Hematopoietic multipotent progenitor cell treated with erythropoietin and hydrocortisone succinate and interleukin-3 and kit ligand, for 17 days (in vitro differentiated cells): Measurements from ENCODE around the gene EVPLL.
A peak's percentile ranks its signal among the peaks of the same experiment; 100 is the strongest.
"Not testable (repeated sequence)": the region's sequence is repeated elsewhere in the genome, so short reads cannot be mapped to it uniquely, and the experiment has no call there.

ENCODE experiments used
- DNase-seq: peaks from one replicate; pipeline ENCODE4 v3.0.0-alpha.2; 2015; ENCODE audit warnings: low spot score

Gene EVPLL

GRCh38 chr17:18377437-18378204 lies at the start of gene EVPLL:
Gene EVPLL, plus strand, starts transcription at chr17:18377778. Its CDS starts 3,160 bp downstream, at chr17:18380938.
- DNase-seq, result peak; percentile 21

GRCh38 chr17:18328643-18329204 lies 48.9 kb upstream of the EVPLL start:
- no peak for DNase-seq

- DNase-seq, result no peak
Observed at GRCh38 chr17:18331879-18332278, 45.7 kb upstream of the EVPLL start.

- DNase-seq, result no peak
Observed at GRCh38 chr17:18332909-18333489, 44.6 kb upstream of the EVPLL start.

DNA sequence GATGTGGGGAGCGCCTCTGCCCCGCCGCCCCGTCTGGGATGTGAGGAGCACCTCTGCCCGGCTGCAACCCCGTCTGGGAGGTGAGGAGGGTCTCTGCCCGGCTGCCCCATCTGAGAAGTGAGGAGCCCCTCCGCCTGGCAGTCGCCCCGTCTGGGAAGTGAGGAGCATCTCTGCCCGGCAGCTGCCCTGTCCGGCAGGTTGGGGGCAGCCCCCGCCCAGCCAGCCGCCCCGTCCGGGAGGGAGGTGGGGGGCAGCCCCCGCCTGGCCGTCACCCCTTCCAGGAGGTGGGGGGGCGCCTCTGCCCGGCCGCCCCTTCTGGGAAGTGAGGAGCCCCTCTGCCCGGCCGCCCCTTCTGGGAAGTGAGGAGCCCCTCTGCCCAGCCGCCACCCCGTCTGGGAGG lies 39.4 kb upstream of the EVPLL start:
- not testable (repeated sequence) for DNase-seq

DNA sequence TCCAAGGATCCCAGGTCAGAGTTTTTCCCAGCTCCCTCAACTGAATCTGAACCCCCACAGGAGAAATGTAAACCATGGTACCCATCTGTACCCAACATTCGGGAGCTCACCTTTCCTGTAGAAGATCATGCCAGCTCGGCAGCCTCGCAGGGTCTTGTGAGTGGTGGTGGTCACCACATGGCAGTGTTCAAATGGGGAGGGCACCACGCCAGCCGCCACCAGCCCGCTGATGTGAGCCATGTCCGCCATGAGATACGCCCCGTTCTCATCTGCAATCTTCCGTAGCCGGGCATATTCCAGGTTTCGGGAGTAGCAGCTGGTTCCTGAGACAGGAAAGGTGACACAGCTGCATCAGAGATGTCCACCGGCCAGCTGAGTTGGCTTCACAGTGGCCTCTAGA lies 37.6 kb upstream of the EVPLL start:
- no peak for DNase-seq

- no peak for DNase-seq
Observed at GRCh38 chr17:18344021-18344420, 33.6 kb upstream of the EVPLL start.

DNA sequence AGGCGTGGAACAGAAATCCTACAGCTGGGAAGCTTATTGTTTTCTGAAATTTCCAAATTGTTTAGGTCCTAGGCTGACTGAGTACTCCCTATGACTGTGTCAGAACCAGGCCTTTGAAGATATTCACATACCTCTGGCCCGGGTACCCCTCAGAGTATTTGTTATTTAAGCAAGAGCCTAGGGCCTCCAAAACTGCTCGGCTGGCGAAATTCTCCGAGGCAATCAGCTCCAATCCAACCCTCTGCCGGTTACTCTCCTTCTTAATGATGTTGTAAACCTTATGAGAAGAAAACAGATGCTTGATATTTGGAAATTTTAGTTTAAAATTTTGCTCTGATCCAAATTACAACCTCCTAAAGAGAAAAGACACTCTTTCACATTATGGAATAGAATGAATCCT lies 24.0 kb upstream of the EVPLL start:
- DNase-seq, result no peak

DNA sequence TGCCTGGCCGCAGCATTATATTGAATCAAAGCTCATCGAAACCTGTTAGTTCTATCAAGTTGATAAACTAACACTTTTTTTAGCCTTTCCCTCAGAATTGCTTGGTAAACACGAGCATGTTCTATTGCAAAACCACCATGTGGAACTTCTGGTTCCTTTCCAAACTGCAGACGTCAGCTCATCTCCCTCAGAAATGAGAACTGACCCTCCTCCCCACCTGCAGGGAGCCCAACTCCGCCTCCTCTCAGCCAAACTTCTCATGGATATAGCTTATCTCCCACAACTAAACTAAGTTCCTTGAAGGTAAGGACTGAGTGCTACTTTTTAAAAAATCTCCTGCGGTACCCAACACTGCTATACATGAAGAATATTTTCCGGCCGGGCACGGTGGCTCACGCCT lies 21.0 kb upstream of the EVPLL start:
- DNase-seq, result no peak

GRCh38 chr17:18360518-18360917 lies 17.1 kb upstream of the EVPLL start:
- DNase-seq, result no peak

DNA sequence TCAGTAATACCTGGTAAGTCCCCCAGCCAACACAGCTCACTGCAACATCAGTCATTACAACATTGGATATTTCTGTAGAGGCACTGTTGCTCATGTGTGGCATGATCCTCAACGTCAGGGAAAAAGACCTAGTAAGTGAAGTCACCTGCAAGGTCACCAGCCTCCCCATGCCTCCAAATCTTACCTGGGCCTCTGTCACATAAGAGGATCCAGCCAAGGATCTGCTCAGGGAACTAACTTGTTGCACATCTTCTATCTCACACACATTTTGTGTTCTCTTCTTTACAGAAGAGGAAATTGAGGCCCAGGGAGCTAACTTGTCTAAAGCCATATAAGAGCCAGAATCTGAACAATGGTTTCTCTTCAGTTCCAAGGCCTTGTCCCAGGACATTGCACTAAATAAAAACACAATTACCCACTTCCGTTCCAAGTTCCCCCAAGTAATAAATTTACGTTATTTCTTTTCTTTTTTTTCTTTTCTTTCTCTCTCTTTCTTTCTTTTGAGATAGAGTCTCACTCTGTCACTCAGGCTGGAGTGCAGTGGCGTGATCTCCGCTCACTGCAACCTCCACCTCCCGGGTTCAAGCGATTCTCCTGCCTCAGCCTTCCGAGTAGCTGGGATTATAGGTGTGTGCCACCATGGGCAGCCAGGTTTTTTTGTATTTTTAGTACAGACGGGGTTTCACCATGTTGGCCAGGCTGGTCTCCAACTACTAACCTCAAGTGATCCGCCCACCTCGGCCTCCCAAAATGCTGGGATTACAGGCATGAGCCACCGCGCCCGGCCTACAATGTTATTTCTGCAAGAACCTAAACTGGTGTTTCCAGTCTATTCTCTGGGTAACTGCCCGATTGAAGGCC lies 15.5 kb upstream of the EVPLL start:
- no peak for DNase-seq

GRCh38 chr17:18362698-18363100 lies 14.9 kb upstream of the EVPLL start:
- no peak for DNase-seq

DNA sequence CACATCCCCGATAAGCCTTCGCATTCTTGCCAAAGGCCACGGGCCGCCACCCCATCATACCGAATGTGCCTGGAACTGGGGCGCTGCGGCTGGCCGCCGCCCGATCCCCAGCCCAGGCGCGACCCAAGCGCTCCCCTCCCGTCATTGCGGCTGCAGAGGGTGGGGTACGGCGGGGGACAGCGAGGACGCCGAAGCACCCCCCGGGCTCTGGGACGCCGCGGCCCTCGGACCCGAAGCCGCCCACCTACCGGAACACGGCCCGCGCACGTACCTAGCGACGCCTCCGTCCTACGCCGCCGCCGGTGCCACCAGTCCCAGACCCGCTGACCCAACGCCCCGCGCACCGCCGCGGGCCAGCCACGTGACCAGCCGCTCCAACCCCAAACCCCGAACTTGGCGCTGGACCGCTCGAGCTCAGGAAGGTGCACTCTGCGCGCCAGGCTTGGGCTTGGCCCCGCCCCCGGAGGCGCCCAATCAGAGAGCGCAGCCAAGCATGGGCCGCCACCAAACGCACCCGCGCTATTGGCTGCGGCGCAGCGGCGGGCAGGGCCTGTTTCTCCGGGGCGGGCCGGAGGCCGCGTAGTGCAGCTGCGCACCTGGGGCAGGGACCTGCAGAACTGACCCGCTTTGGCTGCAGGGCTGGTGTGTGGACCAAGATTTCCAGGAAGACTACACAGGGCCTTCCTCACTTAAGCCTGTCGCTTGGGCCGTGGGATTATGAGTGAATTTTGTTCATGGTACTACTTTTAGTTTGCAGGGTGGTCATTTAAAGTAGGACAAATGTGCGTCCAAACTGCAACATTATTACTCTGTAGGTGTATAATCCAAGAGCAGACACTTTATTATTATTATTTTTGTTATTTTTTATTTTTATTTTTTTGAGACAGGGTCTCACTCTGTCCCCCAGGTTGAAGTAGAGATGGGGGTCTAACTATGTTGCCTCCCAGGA lies 14.2 kb upstream of the EVPLL start, which contains the start of gene SHMT1:
TSS of gene SHMT1 (minus strand) at position 450 of the 949 bp plus-strand sequence. CDS start 7,569 bp downstream, outside the sequence.
- peak; percentile 88 for DNase-seq

GRCh38 chr17:18364166-18364565 lies 13.4 kb upstream of the EVPLL start:
- no peak for DNase-seq

GRCh38 chr17:18368946-18369345 lies 8.6 kb upstream of the EVPLL start:
- DNase-seq, result no peak

GRCh38 chr17:18370761-18371160 lies 6.8 kb upstream of the EVPLL start:
- DNase-seq, result no peak

- peak; percentile 11 for DNase-seq
Observed at GRCh38 chr17:18371455-18371854, 6.1 kb upstream of the EVPLL start.

DNA sequence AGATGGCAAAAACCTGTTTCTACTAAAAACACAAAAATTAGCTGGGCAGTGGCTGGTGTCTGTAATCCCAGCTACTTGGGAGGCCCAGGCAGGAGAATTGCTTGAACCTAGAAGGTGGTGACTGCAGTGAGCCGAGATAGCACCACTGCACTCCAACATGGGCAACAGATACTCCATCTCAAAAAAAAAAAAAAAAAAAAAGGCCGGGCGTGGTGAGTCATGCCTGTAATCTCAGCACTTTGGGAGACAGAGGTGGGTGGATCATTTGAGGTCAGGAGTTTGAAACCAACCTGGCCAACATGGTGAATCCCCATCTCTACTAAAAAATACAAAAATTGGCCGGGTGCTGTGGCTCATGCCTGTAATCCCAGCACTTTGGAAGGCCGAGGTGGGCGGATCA lies 4.4 kb upstream of the EVPLL start:
- not testable (repeated sequence) for DNase-seq

DNA sequence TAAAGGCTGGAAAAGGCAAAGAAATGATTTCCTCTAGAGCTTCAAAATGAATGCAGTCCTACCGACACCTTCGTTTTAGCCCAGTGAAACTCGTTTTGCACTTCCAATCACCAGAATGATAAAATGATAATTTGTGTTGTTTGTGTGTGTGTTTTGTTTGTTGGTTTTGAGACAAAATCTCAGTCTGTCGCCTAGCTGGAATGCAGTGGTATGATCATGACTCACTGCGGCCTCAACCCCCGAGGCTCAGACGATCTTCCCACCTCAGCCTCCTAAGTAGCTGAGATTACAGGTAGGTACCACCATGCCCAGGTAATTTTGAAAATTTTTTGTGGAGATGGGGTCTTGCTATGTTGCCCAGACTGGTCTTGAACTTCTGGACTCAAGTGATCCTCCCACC lies 3.4 kb upstream of the EVPLL start:
- no peak for DNase-seq

- DNase-seq, result no peak
Observed at GRCh38 chr17:18378205-18378505, 577 bp downstream of the EVPLL start.

GRCh38 chr17:18378614-18379013 lies 1.0 kb downstream of the EVPLL start:
- DNase-seq, result not testable (repeated sequence)
